ENCODE measurements around the gene FBXO10. TPM values are rescaled to one million over a fixed set of nuclear protein-coding genes. Genes with fewer than 3 reads are reported as not detected.

The FBXO10 gene
- total RNA-seq, 1 donor from 2014 or later: 2.9 TPM

DNA sequence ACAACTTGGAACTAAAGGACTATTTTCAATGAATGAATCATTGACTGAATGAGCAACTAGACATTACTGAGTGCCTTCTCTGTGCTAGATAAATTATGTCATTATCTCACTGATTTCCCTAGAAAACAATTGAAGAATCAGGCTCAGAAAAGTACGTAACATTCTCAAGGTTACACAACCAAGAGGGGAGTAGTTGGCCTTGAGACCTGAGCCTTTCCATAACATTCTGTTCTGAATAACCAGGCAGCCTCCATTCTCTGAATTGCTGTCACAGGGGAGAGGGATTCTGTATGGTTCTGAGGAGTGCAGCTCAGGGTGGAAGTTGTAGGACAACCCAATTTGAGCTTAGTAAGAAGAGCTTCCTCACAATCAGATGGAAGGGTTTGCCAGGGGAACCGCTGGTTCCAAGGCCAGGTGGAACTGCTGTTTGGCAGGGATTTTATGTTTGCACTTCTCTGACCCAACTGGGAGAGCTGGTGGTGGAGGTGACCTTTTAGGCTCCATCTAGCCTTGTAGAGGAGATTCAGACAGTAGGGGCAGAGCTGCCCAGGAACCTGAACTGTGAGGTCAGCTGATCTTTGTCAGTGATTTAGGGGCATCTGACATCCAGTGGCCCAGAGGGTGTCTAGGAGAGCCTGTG, 74.1 kb downstream of the FBXO10 start:
- no peak for DNase-seq (ENCODE audit: low read depth)
- H3K4me3 ChIP-seq (ENCODE audit: low read depth, low read length): no peak overlapping the region
- TF ChIP-seq, protein P1, sequence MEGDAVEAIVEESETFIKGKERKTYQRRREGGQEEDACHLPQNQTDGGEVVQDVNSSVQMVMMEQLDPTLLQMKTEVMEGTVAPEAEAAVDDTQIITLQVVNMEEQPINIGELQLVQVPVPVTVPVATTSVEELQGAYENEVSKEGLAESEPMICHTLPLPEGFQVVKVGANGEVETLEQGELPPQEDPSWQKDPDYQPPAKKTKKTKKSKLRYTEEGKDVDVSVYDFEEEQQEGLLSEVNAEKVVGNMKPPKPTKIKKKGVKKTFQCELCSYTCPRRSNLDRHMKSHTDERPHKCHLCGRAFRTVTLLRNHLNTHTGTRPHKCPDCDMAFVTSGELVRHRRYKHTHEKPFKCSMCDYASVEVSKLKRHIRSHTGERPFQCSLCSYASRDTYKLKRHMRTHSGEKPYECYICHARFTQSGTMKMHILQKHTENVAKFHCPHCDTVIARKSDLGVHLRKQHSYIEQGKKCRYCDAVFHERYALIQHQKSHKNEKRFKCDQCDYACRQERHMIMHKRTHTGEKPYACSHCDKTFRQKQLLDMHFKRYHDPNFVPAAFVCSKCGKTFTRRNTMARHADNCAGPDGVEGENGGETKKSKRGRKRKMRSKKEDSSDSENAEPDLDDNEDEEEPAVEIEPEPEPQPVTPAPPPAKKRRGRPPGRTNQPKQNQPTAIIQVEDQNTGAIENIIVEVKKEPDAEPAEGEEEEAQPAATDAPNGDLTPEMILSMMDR (conservative IDR thresholded peaks at IDR 0.05; ENCODE audit: low read depth, low read length): no peak

DNA sequence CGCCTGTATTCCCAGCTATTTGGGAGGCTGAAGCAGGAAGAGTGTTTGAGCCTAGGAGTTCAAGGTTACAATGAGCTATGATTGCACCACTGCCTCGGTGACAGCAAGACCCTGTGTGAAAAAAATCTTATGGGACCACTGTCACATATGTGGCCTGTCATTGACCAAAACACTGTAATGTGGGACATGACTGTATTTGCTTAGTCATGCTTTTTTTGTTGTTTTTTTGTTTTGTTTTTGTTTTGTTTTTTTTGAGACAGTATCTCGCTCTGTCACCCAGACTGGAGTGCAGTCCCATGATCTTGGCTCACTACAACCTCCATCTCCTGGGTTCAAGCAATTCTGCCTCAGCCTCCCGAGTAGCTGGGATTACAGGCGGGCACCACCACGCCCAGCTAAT, 76.9 kb downstream of the FBXO10 start:
- TF ChIP-seq, protein P1 (conservative IDR thresholded peaks at IDR 0.05; ENCODE audit: low read depth, low read length): no peak
- H3K4me3 ChIP-seq (ENCODE audit: low read depth, low read length): no peak overlapping the region
- DNase-seq (ENCODE audit: low read depth): no peak

DNA sequence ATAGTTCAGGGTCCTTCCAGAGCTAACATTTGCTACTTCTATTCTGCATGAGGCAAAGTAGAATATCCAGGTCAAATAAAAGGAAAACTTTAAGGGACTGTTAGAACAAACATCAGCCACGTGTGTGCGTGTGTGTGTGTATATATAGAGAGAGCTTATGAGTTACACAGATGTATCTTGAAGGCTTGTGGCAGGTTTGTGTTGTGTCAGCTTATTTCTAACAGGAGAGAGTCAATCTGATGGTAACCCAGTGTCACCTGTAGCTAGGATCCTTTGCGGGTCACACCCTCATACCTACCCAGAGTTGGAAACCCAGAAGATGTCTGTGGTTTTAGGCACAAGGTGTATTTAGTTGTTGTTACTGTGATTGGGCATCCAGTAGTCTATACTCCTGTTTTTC, 77.7 kb downstream of the FBXO10 start:
- TF ChIP-seq, protein P1 (conservative IDR thresholded peaks at IDR 0.05; ENCODE audit: low read depth, low read length): no peak
- no peak for DNase-seq (ENCODE audit: low read depth)

DNA sequence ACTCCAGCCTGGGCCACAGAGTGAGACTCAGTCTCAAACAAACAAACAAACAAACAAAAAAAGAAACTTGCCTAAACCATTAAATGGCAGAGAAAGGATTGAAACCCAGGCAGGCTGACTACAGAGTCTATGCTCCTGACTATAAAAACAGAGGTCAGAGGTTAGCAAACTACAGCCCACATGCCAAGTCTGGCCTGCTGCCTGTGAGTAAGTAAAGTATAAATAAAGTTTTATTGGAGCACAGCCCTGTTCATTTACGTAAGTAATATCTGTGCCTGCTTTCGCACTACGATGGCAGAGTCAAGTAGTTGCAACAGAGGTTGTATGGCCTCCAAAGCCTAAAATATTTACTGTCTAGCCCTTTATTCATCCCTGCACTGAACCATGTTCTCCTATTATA, 78.9 kb downstream of the FBXO10 start:
- DNase-seq (ENCODE audit: low read depth): no peak
- TF ChIP-seq, protein P1 (conservative IDR thresholded peaks at IDR 0.05; ENCODE audit: low read depth, low read length): no peak
- no peak overlapping the region for H3K4me3 ChIP-seq (ENCODE audit: low read depth, low read length)

More for the DNA sequence above, 77.7 kb downstream of the FBXO10 start:
- H3K4me3 ChIP-seq (ENCODE audit: low read depth, low read length): no peak overlapping the region

DNA sequence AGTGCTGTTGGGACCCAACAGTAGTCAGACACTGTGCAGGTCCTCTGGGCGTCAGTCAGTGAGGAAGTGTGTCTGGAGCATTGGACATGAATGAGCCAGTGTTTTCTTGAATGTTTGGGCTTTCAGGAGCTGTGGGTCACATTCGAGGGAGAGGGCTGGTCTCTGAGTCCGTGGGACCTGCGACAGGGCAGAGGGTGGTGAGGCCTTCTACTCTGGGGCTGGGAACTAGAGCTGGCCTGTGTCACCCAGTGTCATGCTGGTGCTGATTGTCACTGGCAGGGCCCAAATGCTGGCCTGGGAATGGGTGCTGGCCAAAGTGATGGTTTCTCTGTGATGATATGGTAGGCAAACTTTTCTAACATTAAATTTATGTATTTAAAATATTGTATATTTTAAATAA, 80.2 kb downstream of the FBXO10 start:
- DNase-seq (ENCODE audit: low read depth): no peak
- TF ChIP-seq, protein P1 (conservative IDR thresholded peaks at IDR 0.05; ENCODE audit: low read depth, low read length): no peak
- H3K4me3 ChIP-seq (ENCODE audit: low read depth, low read length): no peak overlapping the region

DNA sequence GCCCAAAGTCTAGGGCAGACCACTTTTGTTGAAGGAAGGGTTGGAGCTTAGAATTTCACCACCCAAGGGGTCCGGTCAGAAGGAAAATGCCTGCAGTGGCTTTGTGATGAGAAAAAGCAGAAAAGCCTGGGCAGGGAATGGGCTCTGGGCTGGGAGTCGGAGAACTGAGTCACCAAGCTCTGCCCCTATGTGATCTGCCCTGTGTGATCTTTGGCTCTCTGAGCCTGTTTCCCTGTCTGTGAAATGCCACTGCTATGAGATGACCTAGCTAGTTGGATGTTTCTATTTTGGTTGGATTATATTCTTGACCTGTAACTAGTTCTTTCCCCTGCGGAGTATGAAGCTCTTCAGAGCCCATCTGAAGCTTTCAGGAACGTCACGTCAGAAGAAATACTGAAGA, 80.6 kb downstream of the FBXO10 start:
- no peak overlapping the region for H3K4me3 ChIP-seq (ENCODE audit: low read depth, low read length)
- TF ChIP-seq, protein P1 (conservative IDR thresholded peaks at IDR 0.05; ENCODE audit: low read depth, low read length): no peak
- DNase-seq (ENCODE audit: low read depth): no peak

DNA sequence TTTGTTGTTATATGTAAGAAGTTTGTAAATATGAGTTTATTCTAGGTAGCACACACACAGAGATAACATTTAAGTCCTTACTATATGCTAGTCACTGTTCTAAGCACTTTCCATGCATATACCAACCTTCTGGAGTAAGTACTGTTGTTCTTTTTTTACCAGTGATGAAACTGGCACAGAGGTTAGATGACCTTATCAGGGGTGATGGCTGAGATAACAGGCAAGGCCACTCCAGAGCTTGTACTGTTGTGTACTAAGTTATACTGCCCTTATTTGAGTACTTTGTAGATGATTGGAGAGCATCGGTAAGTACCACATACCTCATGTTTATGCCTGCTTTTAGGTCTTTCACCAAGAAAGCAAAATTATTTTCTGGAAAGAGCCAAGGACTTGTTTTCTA, 84.2 kb downstream of the FBXO10 start:
- DNase-seq (ENCODE audit: low read depth): no peak
- TF ChIP-seq, protein P1 (conservative IDR thresholded peaks at IDR 0.05; ENCODE audit: low read depth, low read length): no peak
- no peak overlapping the region for H3K4me3 ChIP-seq (ENCODE audit: low read depth, low read length)
